IPS-11a (cell line): Measurements from ENCODE around the gene CSN3.
"Not testable (repeated sequence)": the region's sequence is repeated elsewhere in the genome, so short reads cannot be mapped to it uniquely, and the experiment has no call there.

Experiments used
- H3K4me3 ChIP-seq: one replicate; pipeline ENCODE4 v1.5.1; 2013; ENCODE audit warnings: low read depth, low read length, control low read depth

CSN3 gene, protein sequence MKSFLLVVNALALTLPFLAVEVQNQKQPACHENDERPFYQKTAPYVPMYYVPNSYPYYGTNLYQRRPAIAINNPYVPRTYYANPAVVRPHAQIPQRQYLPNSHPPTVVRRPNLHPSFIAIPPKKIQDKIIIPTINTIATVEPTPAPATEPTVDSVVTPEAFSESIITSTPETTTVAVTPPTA

DNA sequence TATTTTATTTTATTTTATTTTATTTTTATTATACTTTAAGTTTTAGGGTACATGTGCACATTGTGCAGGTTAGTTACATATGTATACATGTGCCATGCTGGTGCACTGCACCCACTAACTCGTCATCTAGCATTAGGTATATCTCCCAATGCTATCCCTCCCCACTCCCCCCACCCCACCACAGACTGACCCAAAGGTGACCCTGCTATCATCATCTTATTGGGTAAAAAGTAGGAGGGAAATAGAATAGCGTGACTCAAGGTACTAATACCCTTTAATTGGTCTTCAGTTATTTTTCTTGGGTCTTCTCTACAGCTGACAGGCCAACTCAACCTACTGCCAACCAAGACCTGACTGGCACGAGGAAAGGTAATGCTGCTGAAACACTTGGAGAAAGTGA lies at the start of gene CSN3:
Gene CSN3, plus strand, starts transcription at position 301 of the 400 bp plus-strand sequence. CDS start 2,223 bp downstream, outside the sequence.
- H3K4me3 ChIP-seq: not testable (repeated sequence)

DNA sequence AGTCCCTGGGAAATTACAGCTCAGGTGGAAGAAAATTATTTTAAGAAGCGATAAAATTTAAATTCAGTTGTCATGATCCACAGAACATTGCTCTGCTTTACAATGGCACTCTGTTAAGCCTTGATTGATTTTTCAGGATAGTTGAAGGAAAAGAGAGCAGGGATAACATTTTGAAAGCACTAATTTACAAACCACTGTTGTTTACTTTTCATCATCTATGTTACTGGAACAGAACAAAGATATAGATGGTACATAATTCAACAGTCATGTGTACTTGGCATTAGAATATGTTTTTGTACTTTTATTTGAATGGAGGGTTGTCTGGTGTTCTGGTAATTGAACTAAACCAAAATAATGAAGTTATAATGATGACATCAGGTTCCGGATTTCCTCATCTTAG lies 49.5 kb upstream of the CSN3 start:
- H3K4me3 ChIP-seq: no peak overlapping the region

DNA sequence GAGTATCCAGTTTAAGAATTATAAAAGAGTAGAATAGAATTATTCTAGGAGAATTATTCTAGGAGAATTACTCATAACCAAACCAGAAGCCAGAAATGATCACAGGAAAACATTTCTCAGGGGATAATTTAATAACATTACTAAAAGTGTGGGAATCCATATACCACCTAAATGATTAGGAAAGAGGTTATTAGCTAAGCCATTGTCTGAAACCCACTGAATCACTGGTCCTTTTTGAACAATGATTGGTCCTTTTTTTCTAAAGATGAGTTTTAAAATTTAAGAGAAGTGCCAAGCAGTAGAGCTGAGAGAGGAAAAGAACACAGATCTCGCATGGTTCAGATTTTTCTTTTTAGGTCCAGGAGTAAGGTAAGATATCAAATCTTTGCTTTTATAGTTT lies 47.0 kb upstream of the CSN3 start, which contains the start of gene ODAM:
Gene ODAM, plus strand, starts transcription at position 301 of the 400 bp plus-strand sequence. CDS start 819 bp downstream, outside the sequence.
- no peak within 1 kb of the TSS for H3K4me3 ChIP-seq

DNA sequence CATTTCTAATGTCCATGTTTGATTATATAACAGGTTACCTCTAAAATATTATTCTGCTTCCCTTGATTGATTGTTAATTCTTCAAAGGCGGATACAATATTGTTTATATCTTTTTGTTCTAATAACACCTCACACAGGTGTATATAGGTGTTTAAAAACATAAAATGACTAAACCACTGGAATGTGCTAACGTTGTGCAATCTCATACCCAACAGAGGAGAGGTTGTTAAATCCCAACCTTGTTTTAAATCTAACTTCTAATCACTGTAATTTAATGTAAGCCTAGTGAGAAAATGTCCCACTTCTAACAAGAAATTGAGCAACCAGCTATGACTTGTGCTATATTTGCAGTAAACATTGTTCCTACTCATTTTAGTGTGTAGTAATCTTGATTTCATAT lies 45.5 kb upstream of the CSN3 start:
- no peak overlapping the region for H3K4me3 ChIP-seq

GRCh38 chr4:70197842-70198241 lies 44.6 kb upstream of the CSN3 start:
- no peak overlapping the region for H3K4me3 ChIP-seq

DNA sequence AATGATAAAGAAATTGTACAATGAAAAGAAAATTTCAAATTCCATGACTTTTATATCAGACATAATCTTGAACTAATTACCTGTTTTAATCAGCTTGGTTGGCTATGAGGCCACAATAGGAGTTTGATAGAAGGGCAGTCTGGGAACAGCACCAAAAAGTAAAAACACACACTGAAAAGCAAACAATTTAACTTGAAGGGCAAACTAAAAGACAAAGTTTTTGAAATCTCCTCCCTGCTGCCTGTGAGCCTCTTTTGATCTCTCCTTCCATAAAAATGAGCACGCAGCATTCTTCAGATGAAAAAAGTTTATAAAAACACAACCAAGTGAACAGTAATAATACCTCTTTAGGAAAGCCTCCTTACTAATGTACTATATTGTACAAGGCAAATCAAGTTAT lies 38.8 kb upstream of the CSN3 start:
- no peak overlapping the region for H3K4me3 ChIP-seq

DNA sequence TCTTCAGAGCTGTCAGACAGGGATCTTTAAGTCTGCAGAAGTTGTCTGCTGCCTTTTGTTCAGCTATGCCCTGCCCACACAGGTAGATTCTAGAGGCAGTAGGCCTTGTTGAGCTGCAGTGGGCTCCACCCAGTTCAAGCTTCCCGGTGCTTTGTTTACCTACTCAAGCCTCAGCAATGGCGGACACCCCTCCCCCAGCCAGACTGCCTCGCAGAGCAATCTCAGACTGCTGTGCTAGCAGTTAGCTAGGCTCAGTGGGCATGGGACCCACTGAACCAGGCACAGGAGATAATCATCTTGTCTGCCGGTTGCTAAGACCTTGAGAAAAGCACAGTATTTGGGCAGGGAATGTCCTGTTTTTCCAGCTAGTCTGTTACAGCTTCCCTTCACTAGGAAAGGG lies 29.6 kb upstream of the CSN3 start:
- not testable (repeated sequence) for H3K4me3 ChIP-seq

- not testable (repeated sequence) for H3K4me3 ChIP-seq
These were observed 26.3 kb upstream of the CSN3 start for GRCh38 chr4:70216109-70216508.

- H3K4me3 ChIP-seq: not testable (repeated sequence)
These were observed 25.8 kb upstream of the CSN3 start for GRCh38 chr4:70216550-70216949.

- H3K4me3 ChIP-seq: not testable (repeated sequence)
These were observed 21.0 kb upstream of the CSN3 start for GRCh38 chr4:70221389-70221788.

GRCh38 chr4:70221818-70222217 lies 20.6 kb upstream of the CSN3 start:
- H3K4me3 ChIP-seq: not testable (repeated sequence)

DNA sequence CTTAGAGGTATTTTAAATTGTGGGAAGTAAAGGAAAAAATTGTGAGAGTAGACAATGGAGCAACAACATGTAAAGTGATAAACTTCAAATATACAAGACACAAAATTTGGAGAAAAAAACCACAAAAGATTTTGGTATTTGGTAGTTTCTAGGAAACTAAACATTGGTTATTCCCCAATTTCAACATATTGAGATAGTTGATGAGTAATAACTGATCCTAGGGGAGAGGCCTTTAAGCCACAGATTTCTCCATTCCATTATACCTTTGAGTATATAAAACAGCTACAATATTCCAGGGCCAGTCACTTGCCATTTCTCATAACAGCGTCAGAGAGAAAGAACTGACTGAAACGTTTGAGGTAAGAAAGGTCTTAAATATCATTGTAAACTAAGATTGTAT lies 16.6 kb upstream of the CSN3 start, which contains the start of gene FDCSP:
Gene FDCSP, plus strand, starts transcription at position 301 of the 400 bp plus-strand sequence. CDS start 5,071 bp downstream, outside the sequence.
- no peak within 1 kb of the TSS for H3K4me3 ChIP-seq

GRCh38 chr4:70236125-70236524 lies 6.3 kb upstream of the CSN3 start:
- H3K4me3 ChIP-seq: no peak overlapping the region

GRCh38 chr4:70239131-70239883 lies 3.1 kb upstream of the CSN3 start:
- no peak overlapping the region for H3K4me3 ChIP-seq

- no peak overlapping the region for H3K4me3 ChIP-seq
These were observed 2.4 kb upstream of the CSN3 start for GRCh38 chr4:70239884-70240591.

DNA sequence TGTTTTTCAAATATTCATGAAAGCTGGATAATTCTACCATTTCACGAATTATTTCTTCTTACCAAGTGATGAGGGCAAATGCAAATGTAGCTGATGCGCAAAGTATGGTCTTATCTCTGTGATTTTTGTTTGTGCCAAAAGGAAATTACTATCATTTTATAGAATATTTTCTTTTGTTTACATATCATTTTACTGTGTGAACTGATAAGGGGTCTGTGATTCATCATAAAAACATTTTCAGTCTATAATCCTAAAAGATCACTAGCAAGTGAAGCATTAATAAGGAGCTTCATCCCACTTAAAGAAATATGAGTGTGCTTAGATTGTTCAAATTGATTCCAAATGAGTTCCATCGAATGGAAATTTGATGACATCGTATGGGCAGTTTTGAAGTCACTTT lies 694 bp downstream of the CSN3 start:
- no peak overlapping the region for H3K4me3 ChIP-seq

DNA sequence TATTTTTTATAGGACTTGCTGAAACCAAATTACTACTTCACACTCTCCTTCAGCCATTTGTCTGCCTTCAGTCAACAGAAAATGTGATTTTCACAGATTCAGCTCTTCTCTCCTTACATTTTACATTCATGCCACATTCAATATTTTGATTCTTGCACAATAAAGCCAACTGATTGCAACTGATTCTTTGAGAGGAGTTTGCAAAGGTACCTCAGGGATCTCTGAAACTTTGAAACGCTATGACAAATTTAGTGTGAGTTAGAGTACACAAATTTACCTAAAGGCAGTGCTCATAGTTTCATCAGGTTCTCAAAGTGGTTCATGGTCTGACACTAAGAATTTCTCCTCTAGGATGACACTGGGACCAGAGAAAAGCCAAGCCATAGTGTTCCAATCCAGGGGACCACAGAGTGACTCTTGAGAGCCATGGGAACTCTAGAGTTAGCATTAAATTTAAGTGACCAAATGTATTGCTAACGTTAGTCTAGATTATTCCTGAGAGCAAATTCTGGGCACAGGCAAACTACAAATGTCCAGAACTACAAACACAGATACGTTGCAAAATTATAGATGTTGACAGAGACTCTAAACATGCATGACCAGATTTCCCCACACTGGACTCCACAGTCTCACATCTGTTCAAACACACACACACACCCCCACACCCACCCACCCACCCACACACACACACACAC lies 9.0 kb downstream of the CSN3 start:
- H3K4me3 ChIP-seq: no peak overlapping the region

DNA sequence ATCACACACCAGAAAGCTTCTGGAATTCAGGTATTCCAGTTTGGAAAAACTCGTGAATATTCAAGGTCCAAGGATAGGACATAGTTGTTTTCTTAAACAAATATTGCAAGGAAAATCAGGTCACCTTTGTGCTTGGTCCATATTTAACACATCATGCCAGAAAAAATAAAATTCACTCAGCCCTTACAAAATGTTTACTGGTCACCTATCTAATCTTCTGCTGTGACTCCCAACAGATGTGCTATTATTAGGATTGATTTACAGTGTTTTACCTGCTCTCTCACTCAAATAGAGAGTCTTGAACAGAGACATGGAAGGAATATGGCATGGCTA lies 9.5 kb downstream of the CSN3 start:
- H3K4me3 ChIP-seq: no peak overlapping the region

DNA sequence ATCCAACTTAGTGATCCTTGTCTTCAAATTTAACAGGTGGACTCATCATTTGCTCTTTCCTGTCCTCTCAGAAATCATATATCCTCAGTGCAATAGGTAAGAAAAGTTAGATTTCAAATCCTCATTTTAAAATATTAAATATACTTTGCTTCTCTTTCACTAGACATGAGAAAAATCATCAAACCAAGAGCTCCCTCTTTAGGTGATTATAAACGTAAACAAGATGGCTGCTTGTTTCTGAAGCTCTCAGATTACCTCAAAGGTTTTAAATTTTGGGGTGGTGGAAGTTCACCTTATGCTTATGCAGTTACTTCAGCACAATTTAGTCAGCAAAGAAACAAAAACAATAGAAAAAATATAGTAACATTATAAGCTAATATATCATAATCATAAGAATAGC lies 27.3 kb downstream of the CSN3 start:
- no peak overlapping the region for H3K4me3 ChIP-seq

GRCh38 chr4:70277121-70277520 lies 34.7 kb downstream of the CSN3 start:
- H3K4me3 ChIP-seq: no peak overlapping the region

- no peak overlapping the region for H3K4me3 ChIP-seq
These were observed 38.2 kb downstream of the CSN3 start for GRCh38 chr4:70280567-70280966.
